Endothelial cell of umbilical vein (primary cell): ENCODE data around the gene TTLL10. TPM values are rescaled to one million over a fixed set of nuclear protein-coding genes. Genes with fewer than 3 reads are reported as not detected.

Experiments used
- BruUV-seq: library from RNA; stranded (reverse); fragments of 400-500 nt; replicated peaks from 2 replicates; lab custom pipeline; 2021; lab: Mats Ljungman, UMichigan
- CTCF ChIA-PET: fragments of 300-600, 350-600 bp; sonication (Branson Sonifier 250); formaldehyde crosslinking; loops from one replicate; lab custom pipeline; 2021; ENCODE audit warnings: antibody characterized with exemption, inconsistent platforms; lab: Charles Lee
- POLR2A ChIA-PET: fragments of 300-600, 350-600 bp; sonication (Branson Sonifier 250); formaldehyde crosslinking; loops from one replicate; lab custom pipeline; 2021; ENCODE audit warnings: antibody characterized with exemption, inconsistent platforms; lab: Charles Lee
- DNase-seq: peaks from one replicate; pipeline ENCODE4 v3.0.0-alpha.2; 2011; ENCODE audit warnings: low read depth, low spot score
- FAIRE-seq: peaks from 2 replicates; lab custom pipeline; 2011; peaks lifted over from hg19 to GRCh38; lab: Jason Lieb, UNC
- H2AFZ ChIP-seq: 2 replicates; pipeline ENCODE4 v1.6.0; 2012; ENCODE audit warnings: low read depth, low read length, control low read depth, inconsistent platforms
- H3K27ac ChIP-seq: 2 replicates; pipeline ENCODE4 v1.5.1; 2011; ENCODE audit warnings: low read depth, mild to moderate bottlenecking, control low read depth, low read length, moderate library complexity; ENCODE audit not compliant: insufficient read depth
- H3K27me3 ChIP-seq, 2 experiments: 2 replicates each; pipeline versions ENCODE4 v1.6.0 to v1.6.1; 2011; ENCODE audit warnings: low read length in 2 of 2, mixed read lengths in 1 of 2; ENCODE audit not compliant: control insufficient read depth in 2 of 2, insufficient read depth in 2 of 2
- H3K36me3 ChIP-seq, 2 experiments: 2 replicates in 1 of 2; 3 replicates in 1 of 2; pipeline ENCODE4 v1.5.1; 2011; ENCODE audit warnings: low read length in 2 of 2, mild to moderate bottlenecking in 1 of 2, moderate library complexity in 1 of 2; ENCODE audit not compliant: control insufficient read depth in 2 of 2, insufficient read depth in 2 of 2; ENCODE audit errors: extremely low read depth in 1 of 2
- H3K4me1 ChIP-seq: 3 replicates; pipeline ENCODE4 v1.5.1; 2011; ENCODE audit warnings: mild to moderate bottlenecking, low read length; ENCODE audit not compliant: control insufficient read depth, insufficient read depth; ENCODE audit errors: extremely low read depth
- H3K4me2 ChIP-seq: 2 replicates; pipeline ENCODE4 v1.6.1; 2011; ENCODE audit warnings: low read length, control low read depth, mixed read lengths; ENCODE audit not compliant: insufficient read depth
- H3K4me3 ChIP-seq, 3 experiments: fragments of 200-600 bp in 1 of 3; sonication (generic), shearing (Covaris generic) in 1 of 3; replicated peaks in 1 of 3; 2 replicates each; pipeline ENCODE4 v1.5.1; 2011 to 2016; ENCODE audit warnings: control low read depth in 3 of 3, low read length in 3 of 3, mild to moderate bottlenecking in 2 of 3, inconsistent platforms in 1 of 3, low read depth in 1 of 3, moderate library complexity in 1 of 3; ENCODE audit not compliant: insufficient read depth in 1 of 3
- H3K79me2 ChIP-seq: 2 replicates; pipeline ENCODE4 v1.6.0; 2012; ENCODE audit warnings: low read length, inconsistent platforms; ENCODE audit not compliant: control insufficient read depth, insufficient read depth
- H3K9ac ChIP-seq: replicated peaks from 2 replicates; pipeline ENCODE3; 2011; ENCODE audit warnings: low read length, control low read depth; ENCODE audit not compliant: insufficient read depth; ENCODE audit errors: extremely low read depth
- H3K9me1 ChIP-seq: replicated peaks from 3 replicates; pipeline ENCODE4 v1.6.0; 2011; ENCODE audit warnings: mild to moderate bottlenecking, low read length; ENCODE audit not compliant: control insufficient read depth, insufficient read depth; ENCODE audit errors: extremely low read depth
- H3K9me3 ChIP-seq: replicated peaks from 2 replicates; pipeline ENCODE4 v1.5.1; 2012; ENCODE audit warnings: low read length, inconsistent platforms; ENCODE audit not compliant: control insufficient read depth, insufficient read depth
- H4K20me1 ChIP-seq: replicated peaks from 2 replicates; pipeline ENCODE3; 2011; ENCODE audit warnings: mild to moderate bottlenecking, low read length; ENCODE audit not compliant: control insufficient read depth, insufficient read depth; ENCODE audit errors: extremely low read depth
- EZH2 ChIP-seq: IDR thresholded peaks from 2 replicates; pipeline ENCODE4 v1.6.1; 2012; ENCODE audit warnings: borderline replicate concordance, low read depth, mild to moderate bottlenecking, moderate library complexity, low read length, inconsistent platforms; ENCODE audit not compliant: severe bottlenecking
- FOS ChIP-seq: IDR thresholded peaks from 2 replicates; pipeline ENCODE4 v1.6.1; 2011; ENCODE audit warnings: mild to moderate bottlenecking, low read length, moderate library complexity, borderline replicate concordance; ENCODE audit not compliant: insufficient read depth
- GATA2 ChIP-seq: IDR thresholded peaks from 2 replicates; pipeline ENCODE4 v1.7.0; 2011; ENCODE audit warnings: low read depth, mild to moderate bottlenecking, moderate library complexity, mixed read lengths, low read length; ENCODE audit not compliant: insufficient read length, insufficient read depth
- JUN ChIP-seq: IDR thresholded peaks from 2 replicates; pipeline ENCODE4 v1.6.1; 2011; ENCODE audit warnings: borderline replicate concordance, low read depth; ENCODE audit not compliant: insufficient read length, insufficient read depth
- MYC ChIP-seq: IDR thresholded peaks from one replicate; pipeline ENCODE4 v1.6.1; 2011; ENCODE audit warnings: mild to moderate bottlenecking, low read depth, low read length
- POLR2A ChIP-seq: IDR thresholded peaks from 2 replicates; pipeline ENCODE4 v1.6.1; 2012; ENCODE audit warnings: low read depth, mild to moderate bottlenecking, control low read depth, low read length
- POLR2AphosphoS5 ChIP-seq: IDR thresholded peaks from 2 replicates; pipeline ENCODE4 v1.6.1; 2012; ENCODE audit warnings: low read depth, mild to moderate bottlenecking, control low read depth, low read length, moderate library complexity; ENCODE audit not compliant: insufficient read depth
- dilution Hi-C: fragments of 300-500 bp; cut with MboI; formaldehyde crosslinking; loops from one replicate; pipeline ENCODE4 v1.15.0; 2019; ENCODE audit warnings: low sequenced_read_pairs; ENCODE audit not compliant: extremely low pct_ligation_motif_present
- intact Hi-C: fragments of 100-400 bp; cut with micrococcal nuclease; formaldehyde crosslinking; loops from one replicate; pipeline ENCODE4 v1.10.0; 2022
- polyA plus RNA-seq, 4 experiments: library from polyadenylated mRNA; depleted of rRNA in 3 of 4; stranded (reverse) in 3 of 4; unstranded in 1 of 4; fragments of >200 nt; gene quantifications; 2 replicates each; pipeline versions ENCODE4 v1.2.1 to v1.2.3, GENCODE V29; 2011 to 2012; ENCODE audit warnings: missing spikeins in 1 of 4
- total RNA-seq: library from RNA; stranded (reverse); gene quantifications from 2 replicates; pipeline ENCODE4 v1.2.3, GENCODE V29; 2021
- TF ChIP-seq, protein P1 (sequence below): IDR thresholded peaks from 2 replicates; pipeline ENCODE4 v1.6.1; 2011; ENCODE audit not compliant: insufficient read depth, insufficient read length
- TF ChIP-seq, protein P2 (sequence below), 2 donors: IDR thresholded peaks; 1 replicate in 1 of 2; 2 replicates in 1 of 2; pipeline ENCODE4 v1.5.1; 2011; ENCODE audit warnings: low read length in 2 of 2, mild to moderate bottlenecking in 2 of 2, moderate library complexity in 2 of 2, control low read depth in 1 of 2, inconsistent platforms in 1 of 2, low read depth in 1 of 2; ENCODE audit not compliant: insufficient read depth in 1 of 2; ENCODE audit errors: extremely low read depth in 1 of 2

Gene TTLL10
- total and polyA plus RNA-seq, 2 donors (not counting 3 experiments of a cell fraction or from before 2014, with no cell fraction given): not detected

DNA sequence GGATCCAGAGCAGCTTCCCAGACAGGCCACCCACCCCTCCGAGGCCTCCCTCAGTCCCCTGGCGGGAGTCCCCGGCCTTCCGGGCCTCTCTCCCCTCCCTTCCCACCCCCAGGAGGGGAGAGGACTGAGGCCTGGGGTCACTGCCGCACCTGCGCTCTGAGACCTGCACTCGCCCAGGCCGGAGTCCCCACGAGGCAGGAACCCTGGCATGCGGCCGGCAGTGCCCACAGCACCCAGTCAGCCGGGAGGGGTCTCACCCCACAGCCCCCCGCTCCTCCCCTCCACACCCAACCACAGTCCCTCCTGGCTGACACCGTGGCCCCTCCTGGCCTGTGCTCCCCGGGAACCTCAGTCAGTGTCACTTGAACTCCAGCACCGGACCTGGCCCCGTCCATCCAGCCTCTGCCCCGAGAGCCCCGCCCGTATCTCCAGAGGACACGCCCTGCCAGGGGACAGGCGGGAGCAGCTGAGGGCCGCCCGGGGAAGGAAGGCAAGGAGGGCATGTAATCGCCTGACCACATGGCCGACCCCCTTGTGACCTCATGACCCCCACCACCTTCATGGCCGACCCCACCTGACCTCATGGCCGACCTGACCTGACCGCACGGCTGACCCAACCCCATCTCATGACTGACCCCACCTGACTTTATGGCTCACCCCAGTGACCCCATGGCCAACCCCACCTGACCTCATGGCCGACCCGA lies 28.7 kb upstream of the TTLL10 start:
- no peaks in the 10 kb centered on the region for H3K9me1 ChIP-seq
- H4K20me1 ChIP-seq: no peaks in the 10 kb centered on the region
- DNase-seq: no peak
- CTCF ChIA-PET: no interaction called here
- intact Hi-C loops: no loop called here
- no peak overlapping the region for H3K4me2 ChIP-seq
- TF ChIP-seq MYC: no peak
- TF ChIP-seq, protein P1, sequence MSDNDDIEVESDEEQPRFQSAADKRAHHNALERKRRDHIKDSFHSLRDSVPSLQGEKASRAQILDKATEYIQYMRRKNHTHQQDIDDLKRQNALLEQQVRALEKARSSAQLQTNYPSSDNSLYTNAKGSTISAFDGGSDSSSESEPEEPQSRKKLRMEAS: peak; percentile 18
- POLR2A ChIA-PET: no interaction called here
- H2AFZ ChIP-seq: no peak overlapping the region
- H3K27ac ChIP-seq: no peak overlapping the region
- no peaks in the 10 kb centered on the region for H3K4me1 ChIP-seq
- H3K27me3 ChIP-seq: peaks cover 0 to 2% of the 10 kb centered on the region in 2 experiments
- H3K9ac ChIP-seq: no peak overlapping the region
- dilution Hi-C loops: no loop called here
- no TSS peak for BruUV-seq
- no peaks in the 10 kb centered on the region for H3K36me3 ChIP-seq
- no peaks in the 10 kb centered on the region for H3K79me2 ChIP-seq
- no peak for FAIRE-seq
- H3K4me3 ChIP-seq: no peak overlapping the region
- no peaks in the 10 kb centered on the region for H3K9me3 ChIP-seq

- Histone ChIP-seq H2AFZ (no peak overlapping the region), H3K4me2 (no peak overlapping the region), H3K27me3 (peaks cover 0 to 2% of the 10 kb centered on the region in 2 experiments), H3K79me2 (no peaks in the 10 kb centered on the region), H3K4me3 (no peak overlapping the region), H3K27ac (no peak overlapping the region), H4K20me1 (no peaks in the 10 kb centered on the region), H3K9me1 (no peaks in the 10 kb centered on the region), H3K9me3 (no peaks in the 10 kb centered on the region), H3K36me3 (no peaks in the 10 kb centered on the region), H3K9ac (no peak overlapping the region), H3K4me1 (no peaks in the 10 kb centered on the region)
- intact Hi-C loops (no loop called here), dilution Hi-C loops (no loop called here)
- no TSS peak for BruUV-seq
- FAIRE-seq (no peak), DNase-seq (no peak)
- ChIA-PET POLR2A (no interaction called here), CTCF (no interaction called here)
- TF ChIP-seq EZH2 (no peak), FOS (no peak), JUN (no peak), GATA2 (no peak), MYC (no peak), POLR2AphosphoS5 (no peak), POLR2A (no peak)
- TF ChIP-seq, protein P1: no peak
- TF ChIP-seq, protein P2, sequence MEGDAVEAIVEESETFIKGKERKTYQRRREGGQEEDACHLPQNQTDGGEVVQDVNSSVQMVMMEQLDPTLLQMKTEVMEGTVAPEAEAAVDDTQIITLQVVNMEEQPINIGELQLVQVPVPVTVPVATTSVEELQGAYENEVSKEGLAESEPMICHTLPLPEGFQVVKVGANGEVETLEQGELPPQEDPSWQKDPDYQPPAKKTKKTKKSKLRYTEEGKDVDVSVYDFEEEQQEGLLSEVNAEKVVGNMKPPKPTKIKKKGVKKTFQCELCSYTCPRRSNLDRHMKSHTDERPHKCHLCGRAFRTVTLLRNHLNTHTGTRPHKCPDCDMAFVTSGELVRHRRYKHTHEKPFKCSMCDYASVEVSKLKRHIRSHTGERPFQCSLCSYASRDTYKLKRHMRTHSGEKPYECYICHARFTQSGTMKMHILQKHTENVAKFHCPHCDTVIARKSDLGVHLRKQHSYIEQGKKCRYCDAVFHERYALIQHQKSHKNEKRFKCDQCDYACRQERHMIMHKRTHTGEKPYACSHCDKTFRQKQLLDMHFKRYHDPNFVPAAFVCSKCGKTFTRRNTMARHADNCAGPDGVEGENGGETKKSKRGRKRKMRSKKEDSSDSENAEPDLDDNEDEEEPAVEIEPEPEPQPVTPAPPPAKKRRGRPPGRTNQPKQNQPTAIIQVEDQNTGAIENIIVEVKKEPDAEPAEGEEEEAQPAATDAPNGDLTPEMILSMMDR (IDR thresholded peaks at IDR 0.05; ENCODE audit: extremely low read depth in 1 of 2, insufficient read depth in 1 of 2, low read depth in 1 of 2, low read length in 2 of 2): no peak
Measured at GRCh38 chr1:1145547-1145914, 28.1 kb upstream of the TTLL10 start.
